GM12872 (cell line): ENCODE measurements around the gene C5orf15.

Experiments used
- TF ChIP-seq, protein P1 (sequence below): IDR thresholded peaks from 3 replicates; pipeline ENCODE4 v1.5.1; 2011; ENCODE audit warnings: low read depth, mild to moderate bottlenecking, low read length, moderate library complexity; ENCODE audit not compliant: insufficient read depth

C5orf15 gene

DNA sequence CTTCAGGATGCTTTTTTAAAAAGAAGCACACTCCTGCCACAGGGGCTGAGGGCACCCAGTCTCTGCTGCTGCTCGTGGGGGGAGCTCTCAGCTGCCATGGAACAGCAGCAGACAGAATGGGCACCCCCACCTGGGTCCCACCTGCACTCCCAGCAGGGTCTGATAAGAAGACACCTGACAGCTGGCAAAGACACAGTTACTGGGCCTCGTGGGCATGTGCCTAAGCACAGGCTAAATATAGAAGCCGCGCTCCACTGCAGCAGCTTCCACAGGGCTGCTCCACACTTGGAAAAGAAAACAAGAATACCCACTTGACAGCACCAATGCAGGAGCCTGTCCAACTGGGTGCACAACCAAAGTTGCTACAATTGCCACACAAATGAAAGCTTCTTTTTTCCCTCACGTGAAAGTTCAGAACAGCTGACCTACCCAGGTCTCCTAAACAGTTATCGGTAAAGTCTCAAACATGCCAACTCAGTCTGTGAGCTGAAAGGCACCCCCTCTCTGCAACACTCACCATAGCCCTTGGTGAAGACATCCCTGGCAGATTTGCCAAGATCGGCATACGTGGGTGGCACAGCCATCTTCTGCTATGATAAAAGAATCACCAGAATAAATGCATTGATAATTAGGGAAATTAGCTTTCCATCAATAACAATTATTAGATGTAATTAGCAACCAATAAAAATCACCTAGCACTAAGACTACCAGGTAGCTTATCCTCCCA lies 24.2 kb upstream of the C5orf15 start:
- TF ChIP-seq, protein P1, sequence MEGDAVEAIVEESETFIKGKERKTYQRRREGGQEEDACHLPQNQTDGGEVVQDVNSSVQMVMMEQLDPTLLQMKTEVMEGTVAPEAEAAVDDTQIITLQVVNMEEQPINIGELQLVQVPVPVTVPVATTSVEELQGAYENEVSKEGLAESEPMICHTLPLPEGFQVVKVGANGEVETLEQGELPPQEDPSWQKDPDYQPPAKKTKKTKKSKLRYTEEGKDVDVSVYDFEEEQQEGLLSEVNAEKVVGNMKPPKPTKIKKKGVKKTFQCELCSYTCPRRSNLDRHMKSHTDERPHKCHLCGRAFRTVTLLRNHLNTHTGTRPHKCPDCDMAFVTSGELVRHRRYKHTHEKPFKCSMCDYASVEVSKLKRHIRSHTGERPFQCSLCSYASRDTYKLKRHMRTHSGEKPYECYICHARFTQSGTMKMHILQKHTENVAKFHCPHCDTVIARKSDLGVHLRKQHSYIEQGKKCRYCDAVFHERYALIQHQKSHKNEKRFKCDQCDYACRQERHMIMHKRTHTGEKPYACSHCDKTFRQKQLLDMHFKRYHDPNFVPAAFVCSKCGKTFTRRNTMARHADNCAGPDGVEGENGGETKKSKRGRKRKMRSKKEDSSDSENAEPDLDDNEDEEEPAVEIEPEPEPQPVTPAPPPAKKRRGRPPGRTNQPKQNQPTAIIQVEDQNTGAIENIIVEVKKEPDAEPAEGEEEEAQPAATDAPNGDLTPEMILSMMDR = no peak

DNA sequence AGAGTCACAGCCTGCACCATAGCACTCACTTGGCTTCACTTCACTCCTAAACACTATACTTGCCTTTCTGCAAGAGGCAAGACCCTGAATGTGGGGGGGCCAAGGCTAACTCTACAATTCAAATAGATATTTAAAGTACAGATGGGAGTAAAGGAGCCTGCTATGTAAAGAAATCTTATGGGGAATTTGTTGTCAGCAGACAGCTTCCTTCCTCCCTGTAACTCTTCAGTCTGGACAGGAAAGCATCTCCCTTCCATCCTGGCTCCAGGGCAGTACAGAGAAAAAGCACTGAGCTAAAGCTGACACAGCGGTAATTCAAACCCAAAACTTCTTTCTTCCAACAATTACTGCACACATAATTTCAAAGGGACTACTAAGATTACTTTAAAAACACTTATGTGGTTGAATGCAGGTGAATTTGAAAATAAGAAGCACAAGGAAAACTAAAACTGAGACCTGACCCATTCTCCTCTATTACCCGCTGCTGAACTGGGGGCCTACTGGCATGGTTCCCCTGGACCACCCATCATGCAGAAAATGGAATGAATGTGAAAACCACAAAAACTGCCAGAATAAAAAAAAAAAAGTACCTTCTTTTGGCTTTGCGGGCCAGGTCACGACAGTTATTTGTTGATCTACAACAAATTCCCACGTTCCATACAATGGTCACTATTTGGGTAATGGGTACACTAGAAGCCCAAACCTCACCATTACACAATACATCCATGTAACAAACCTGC lies 22.9 kb upstream of the C5orf15 start:
- TF ChIP-seq, protein P1 = no peak

DNA sequence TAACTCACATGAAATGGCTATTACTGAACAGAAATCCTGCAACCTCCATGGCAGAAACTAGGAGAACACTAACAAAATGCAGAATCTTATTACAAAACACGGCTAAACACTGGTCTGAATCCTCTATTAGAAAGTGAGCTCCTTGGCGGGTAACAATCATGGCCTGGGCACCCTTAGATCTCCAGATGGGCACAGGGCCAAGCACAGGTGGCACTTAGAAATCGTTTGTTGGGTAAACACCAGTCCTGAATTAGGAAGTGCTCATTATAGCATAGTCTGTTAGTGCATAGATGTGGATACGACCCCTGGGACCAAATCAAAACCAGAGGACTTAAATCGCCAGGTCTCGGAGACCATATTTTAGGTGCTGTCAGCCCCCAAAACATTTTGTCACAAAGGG lies 22.0 kb upstream of the C5orf15 start:
- TF ChIP-seq, protein P1 = no peak

DNA sequence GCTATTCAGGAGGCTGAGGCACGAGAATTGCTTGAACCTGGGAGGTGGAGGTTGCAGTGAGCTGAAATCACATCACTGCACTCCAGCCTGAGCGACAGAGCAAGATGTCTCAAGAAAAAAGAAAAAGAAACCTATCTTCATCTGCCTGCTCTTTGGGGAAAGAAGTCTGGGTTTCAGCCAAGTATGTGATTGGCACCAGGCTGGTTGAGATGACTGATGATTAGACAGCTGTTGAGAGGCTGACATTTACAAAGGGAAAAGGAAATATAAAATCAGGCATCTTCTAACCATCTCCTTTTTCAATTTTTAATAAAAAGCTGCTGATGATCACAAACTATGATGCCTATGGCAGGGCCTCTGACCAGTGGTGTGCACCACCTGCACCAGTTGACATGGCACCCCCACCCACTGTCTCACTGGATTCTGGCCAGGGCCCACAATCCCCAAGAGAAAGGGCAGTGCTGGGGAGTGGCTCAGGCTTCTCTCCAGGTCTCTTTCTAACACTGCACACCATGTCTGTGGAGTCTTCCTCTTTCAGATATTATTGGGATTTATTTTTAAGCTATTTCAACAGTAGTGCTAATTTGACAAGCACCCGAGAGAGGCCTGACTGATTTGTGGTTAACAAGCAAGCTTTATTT lies 17.2 kb upstream of the C5orf15 start:
- TF ChIP-seq, protein P1 = no peak

DNA sequence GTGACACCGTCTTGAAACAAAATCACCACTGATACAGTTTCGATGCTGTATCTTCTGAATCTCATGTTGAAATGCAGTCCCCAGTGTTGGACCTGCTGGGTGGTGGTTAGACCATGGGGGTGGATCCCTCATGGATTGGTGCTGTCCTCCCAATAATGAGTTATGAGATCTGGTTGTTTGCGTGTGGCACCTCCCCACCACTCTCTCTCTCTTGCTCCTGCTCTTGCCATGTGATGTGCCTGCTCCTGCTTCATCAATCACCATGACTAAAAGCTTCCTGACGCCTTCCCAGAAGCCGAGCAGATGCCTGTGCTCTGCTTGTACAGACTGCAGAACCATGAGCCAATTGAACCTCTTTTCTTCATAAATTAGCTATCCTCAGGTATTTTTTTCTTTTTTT lies 15.2 kb upstream of the C5orf15 start:
- TF ChIP-seq, protein P1 = no peak

DNA sequence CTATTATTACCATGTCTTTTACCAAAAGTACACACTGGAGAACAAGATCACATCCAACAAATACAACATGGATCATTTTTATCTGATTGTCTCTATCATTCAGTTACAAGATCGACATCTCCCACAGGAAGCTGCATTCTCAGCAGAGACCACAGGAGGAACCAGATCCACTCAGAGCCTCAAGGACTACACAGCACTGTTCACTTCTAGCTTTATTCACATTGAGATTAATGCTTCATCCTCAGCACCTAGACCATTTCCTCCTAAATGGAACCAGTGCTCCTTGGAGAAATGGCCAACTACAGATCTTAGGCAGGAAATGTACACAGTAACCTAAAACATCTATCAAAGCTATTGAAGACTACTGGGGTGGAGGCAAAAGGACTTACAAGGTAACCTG lies 13.3 kb upstream of the C5orf15 start:
- TF ChIP-seq, protein P1 = peak; percentile 20; the same call in 1 of the 3 replicates

DNA sequence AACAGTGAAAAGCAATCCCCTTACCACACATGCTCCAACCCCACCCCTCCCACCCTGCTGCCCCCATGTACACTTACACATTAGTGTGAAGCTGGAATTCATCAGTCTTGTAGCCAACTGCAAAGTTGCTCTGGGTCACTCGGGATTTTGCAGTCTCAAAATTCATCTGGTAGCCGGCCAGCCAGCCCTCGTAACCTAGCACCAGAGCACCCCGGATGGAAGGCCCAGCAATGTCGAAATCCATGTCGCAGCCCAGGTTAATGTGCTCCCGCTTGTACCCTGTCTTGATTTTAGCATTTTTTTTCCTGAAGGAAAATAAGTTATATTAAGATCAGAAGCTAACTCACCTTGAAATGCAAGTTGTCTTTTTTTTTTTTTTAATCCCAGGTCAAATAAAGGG lies 12.2 kb upstream of the C5orf15 start:
- TF ChIP-seq, protein P1 = no peak
